Sciatic nerve (tissue), 2 donors: Measurements from ENCODE around the gene CLEC17A. TPM values are rescaled to one million over a fixed set of nuclear protein-coding genes. Genes with fewer than 3 reads are reported as not detected.
"Not testable (repeated sequence)": the region's sequence is repeated elsewhere in the genome, so short reads cannot be mapped to it uniquely, and the experiment has no call there.

ENCODE experiments used
- ATAC-seq: fragments of 200-7000 bp; cut with Tn5 transposase; one replicate; pipeline ENCODE4 v1.9.1; 2020; ENCODE audit warnings: mild to moderate bottlenecking, moderate library complexity
- DNase-seq: peaks from one replicate; pipeline ENCODE4 v3.0.0-alpha.2; 2020; ENCODE audit warnings: low spot score
- intact Hi-C: fragments of 100-400 bp; cut with DNase I; formaldehyde crosslinking; loops from one replicate; pipeline ENCODE4 v1.14.2; 2022
- total RNA-seq: library from RNA; stranded (reverse); fragmentation: NEBNext Ultra II Directional; extraction: Animal tissue kit (Norgen Biotek cat#: 25700); gene quantifications from one replicate; pipeline ENCODE4 v1.2.1, GENCODE V29; 2021
- donor health status: DM: no; HTN: no; CAD: no.
- donor health status: DM: no; HTN: no; CAD: no.

Gene CLEC17A
- total RNA-seq, 1 donor from 2014 or later = 0.76 TPM

DNA sequence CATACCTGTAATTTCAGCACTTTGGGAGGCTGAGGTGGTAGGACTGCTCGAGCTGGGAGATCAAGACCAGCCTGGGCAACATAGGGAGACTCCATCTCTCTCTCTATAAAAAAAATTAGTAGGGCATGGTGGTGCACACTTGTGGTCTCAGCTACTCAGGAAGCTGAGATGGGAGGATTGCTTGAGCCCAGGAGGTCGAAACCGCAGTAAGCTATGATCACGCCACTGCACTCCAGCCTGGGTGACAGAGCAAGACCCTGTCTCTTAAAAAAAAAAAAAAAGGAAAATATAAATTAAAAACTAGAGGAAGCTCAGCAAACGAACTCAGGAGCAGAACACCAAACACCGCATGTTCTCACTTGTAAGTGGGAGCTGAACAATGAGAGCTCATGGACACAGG is 41.6 kb downstream of the CLEC17A start:
- intact Hi-C loops, DNase-seq, ATAC-seq: not testable (repeated sequence)

DNA sequence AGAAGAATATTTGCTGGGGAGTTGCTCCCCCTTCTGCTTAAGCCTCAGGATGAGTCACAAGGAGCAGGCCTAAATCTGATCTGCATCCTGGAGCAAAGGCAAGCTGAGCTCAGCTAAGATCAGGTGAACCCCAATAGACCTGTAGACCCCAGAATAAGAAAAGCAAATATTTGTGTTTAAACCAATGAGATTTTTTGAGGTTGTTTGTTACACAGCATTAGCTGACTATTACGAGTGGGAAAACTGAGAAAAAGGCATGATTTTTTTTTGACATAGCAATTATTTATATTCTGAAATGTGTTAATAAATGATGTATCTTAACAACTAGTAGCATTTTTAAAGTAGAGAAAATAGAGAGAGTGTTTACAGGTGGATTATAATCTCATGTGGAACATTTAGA is 46.7 kb downstream of the CLEC17A start:
- intact Hi-C loops = no loop called here
- DNase-seq (no peak), ATAC-seq (no peak)

DNA sequence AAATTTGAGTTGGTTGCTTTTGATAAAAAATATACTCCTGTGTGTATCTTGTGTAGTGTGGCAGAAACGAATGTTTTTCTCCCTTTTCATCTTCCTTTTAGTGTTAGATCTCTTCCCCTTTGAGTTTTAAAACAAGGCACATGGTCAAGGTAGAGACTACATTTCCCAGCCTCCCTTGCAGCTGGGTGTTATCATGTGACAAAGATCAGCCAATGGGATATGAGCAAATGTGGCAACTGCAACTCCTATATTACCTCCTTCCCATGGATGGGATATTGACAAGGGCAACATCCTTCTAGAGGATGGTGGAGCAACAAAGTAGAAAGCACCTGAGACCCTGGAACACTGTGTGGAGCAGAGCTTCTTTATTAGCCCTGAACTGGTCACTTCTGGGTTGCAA is 49.4 kb downstream of the CLEC17A start:
- intact Hi-C loops = no loop called here
- ATAC-seq (no peak), DNase-seq (no peak)

DNA sequence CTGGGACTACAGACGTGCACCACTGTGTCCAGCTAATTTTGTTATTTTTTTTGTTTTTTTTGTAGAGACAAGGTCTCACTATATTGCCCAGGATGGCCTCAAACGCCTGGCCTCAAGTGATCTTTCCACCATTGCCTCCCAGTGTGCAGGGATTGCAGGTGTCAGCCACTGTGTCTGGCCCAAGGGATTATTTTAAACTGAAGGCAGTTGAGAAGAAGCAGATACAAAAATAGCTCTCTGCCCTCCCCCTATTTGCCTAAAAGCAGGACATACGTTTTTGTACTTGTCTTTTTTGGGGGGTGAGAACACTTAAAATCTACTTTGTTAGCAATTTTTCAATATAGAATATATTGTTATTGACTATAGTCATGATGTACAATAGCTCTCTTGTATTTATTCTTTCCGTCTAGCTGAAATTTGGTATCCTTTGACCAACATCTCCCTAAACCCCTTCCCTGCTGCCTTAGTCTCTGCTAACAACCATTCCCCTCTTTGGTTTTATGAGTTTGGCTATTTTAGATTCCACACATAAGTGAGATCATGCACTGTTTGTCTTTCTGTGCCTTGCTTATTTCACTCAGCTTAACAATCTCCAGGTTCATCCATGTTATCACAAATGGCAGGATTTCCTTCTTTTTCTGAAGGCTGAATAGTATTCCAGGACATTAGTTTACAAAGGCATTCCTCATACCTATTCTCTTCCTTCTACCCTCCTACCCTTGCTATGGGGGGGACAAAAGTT is 56.8 kb downstream of the CLEC17A start:
- intact Hi-C loops = no loop called here
- DNase-seq (no peak), ATAC-seq (no peak)

DNA sequence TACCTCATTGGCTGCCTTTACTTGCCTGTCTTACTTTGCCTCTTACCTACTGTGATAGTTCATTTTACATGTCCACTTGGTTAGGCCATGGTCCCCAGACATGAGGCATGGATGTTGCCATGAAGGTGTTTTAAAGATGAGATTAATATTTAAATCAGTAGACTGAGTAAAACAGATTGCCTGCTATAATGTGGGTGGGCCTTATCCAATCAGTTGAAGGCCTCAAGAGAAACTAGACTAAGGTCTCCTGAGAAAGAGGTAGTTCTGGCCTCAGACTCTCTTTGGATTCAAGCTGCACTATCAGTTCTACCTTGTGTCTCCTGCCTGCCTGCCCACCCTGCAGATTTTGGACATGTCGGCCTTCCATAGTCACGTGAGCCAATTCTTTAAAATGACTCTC is 65.6 kb downstream of the CLEC17A start:
- ATAC-seq = no peak
- intact Hi-C loops = no loop called here

DNA sequence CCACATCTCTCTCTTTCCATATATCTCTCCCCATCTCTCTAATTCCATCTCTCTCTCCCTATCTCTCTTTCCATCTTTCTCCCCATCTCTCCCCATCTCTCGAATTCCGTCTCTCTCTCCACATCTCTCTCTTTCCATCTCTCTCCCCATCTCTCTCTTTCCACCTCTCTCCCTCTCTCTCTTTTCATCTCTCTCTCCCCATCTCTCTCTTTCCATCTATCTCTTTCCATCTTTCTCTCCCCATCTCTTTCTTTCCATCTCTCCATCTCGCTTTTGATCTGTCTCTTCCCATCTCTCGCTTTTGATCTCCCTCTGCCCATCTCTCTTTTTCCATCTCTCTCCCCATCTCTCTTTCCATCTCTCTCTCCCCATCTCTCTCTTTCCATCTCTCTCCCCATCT is 66.1 kb downstream of the CLEC17A start:
- ATAC-seq (no peak), DNase-seq (no peak)
- intact Hi-C loops = no loop called here

More for the DNA sequence above, 65.6 kb downstream of the CLEC17A start:
- DNase-seq = no peak

DNA sequence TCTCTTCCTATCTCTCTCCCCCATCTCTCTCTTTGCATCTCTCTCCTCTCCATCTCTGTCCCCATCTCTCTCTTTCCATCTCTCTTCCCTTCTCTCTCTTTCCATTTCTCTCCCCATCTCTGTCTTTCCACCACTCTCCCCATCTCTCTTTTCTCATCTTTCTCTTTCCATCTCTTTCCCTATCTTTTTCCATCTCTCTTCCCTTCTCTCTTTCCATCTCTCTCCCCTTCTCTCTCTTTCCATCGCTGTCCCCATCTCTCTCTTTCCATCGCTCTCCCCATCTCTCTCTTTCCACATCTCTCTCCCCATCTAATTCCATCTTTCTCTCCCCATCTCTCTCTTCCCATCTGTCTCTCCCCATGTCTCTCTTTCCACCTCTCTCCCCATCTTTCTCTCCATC is 67.3 kb downstream of the CLEC17A start:
- intact Hi-C loops = no loop called here
- no peak for ATAC-seq
- no peak for DNase-seq

DNA sequence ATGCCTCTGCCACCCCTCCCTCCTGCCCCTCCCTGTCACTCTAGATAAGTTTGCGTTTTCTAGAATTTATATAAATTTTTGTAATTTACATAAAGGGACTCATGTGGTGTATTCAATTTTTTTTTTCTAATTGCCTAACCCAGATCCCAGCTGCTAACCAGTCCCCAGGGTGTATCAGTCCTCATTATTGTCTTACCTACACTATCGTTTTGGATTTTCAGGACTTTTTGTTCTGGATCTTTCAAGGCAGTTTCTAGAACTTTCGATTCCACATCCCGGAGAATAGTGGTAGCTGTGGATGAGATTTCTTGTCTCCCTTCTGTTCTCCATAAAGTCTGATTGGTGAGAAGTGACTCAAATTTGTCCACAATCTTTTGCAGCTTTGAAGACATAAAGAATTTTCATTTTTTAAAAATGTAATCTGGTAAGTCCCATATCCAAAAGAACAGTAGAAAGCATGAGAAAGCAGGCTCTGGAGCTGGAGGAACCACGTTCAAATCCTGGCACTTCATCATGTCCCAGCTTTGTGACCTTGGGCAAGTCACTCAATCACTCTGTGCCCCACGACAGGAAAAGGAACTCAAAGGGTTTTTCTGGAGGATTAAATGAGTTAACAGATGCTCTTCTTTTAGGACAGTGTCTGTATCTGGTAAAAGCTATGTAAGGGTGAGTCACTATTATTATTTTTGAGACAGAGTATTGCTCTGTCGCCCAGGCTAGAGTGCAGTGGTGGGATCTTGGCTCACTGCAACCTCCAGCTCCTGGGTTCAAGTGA is 72.1 kb downstream of the CLEC17A start:
- no peak for ATAC-seq
- DNase-seq = no peak
- intact Hi-C loops = loop anchor here (5.0 kb wide), 1 partner anchor 48 kb away; no protein-coding TSS in a partner anchor

DNA sequence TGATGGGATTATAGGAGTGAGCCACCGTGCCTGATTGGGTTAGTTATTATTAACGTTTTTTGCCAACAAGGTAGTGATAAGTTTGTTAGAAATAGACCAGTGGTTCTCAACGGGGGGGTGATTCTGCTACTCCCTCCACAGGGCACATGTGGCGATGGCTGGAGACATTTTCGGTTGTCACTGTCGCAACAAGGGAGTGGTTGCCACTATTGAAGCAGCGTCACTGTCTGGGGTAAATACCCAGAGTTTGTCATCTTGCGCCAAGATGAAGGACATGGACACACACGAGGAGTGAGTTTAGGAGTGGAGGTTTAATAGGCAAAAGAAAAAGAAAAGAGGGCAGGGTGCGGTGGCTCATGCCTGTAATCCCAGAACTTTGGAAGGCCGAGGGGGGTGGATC is 72.8 kb downstream of the CLEC17A start:
- intact Hi-C loops = loop anchor here (5.0 kb wide), 1 partner anchor 48 kb away; no protein-coding TSS in a partner anchor
- no peak for ATAC-seq
- no peak for DNase-seq

DNA sequence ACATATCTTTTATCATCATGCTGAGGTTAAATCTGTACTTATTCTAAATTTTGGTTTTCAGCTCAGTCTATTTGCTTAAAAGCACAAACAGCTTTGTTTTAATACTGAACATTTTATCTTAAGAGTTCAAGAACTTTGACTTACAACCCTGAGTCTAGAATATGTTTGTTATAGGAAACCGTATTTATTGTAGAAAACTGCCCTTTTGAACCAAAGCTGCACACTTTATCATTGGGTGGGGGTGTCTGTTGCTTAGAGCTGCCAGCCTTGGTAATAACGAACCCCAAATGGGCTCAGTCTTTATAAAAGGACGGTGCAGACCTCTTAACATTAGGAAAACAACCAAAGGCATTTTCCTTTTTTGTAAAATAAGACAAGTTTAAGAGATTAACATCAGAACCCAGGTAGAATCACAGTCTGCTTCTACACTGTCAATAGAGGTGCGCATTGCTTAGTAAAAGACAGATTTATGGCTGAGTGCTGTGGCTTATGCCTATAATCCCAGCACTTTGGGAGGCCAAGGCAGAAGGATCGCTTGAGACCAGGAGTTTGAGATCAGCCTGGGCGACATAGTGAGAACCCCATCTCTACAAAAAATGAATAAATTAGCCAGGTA is 77.1 kb downstream of the CLEC17A start:
- intact Hi-C loops = loop anchor here (5.0 kb wide), 1 partner anchor 53 kb away; no protein-coding TSS in a partner anchor
- ATAC-seq = no peak

DNA sequence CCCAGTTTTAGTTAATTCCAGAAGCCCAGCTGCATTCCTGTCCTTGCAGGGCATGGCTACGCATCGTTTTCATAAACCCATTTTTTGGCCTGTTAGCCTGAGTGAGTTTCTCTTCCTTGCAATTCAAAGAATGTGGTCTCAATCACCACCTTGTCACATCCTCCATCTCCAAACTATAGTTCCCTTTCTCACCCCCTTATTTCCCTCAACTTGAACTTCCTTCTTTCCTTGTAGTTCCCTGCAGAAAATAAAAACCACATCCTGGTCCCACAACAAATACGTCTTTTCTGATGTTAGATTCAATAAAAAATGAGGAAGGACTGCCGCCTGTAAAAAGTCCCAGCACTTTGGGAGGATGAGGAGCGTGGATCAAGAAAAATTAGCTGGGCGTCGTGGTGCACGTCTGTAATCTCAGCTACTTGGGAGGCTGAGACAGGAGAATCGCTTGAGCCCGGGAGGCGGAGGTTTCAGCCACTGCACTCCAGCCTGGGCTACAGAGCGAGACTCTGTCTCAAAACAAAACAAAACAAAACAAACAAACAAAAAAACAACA is 78.6 kb downstream of the CLEC17A start:
- no peak for DNase-seq
- ATAC-seq = peak; percentile 46
- intact Hi-C loops = no loop called here

More for the DNA sequence above, 77.1 kb downstream of the CLEC17A start:
- no peak for DNase-seq

Other genes with a start within 250 kb of the CLEC17A start
- 38.7 TPM for gene ADGRE5, start 201.6 kb upstream of the CLEC17A start, total RNA-seq
- 44.2 TPM for gene DDX39A, start 163.7 kb upstream of the CLEC17A start, total RNA-seq
- 116 TPM for gene PKN1, start 149.8 kb upstream of the CLEC17A start, total RNA-seq
- gene PTGER1, start 107.7 kb upstream of the CLEC17A start, total RNA-seq = 2.4 TPM
- gene GIPC1, start 87.0 kb upstream of the CLEC17A start, total RNA-seq = 50.2 TPM
- 86.0 TPM for gene DNAJB1, start 64.7 kb upstream of the CLEC17A start, total RNA-seq
- gene TECR, start 53.5 kb upstream of the CLEC17A start, total RNA-seq = 101 TPM
- gene NDUFB7, start 11.0 kb upstream of the CLEC17A start, total RNA-seq = 130 TPM
- 1.9 TPM for gene ADGRE3, start 91.8 kb downstream of the CLEC17A start, total RNA-seq
- 39.3 TPM for gene ZNF333, start 107.0 kb downstream of the CLEC17A start, total RNA-seq
- gene ADGRE2, start 195.5 kb downstream of the CLEC17A start, total RNA-seq = 4.9 TPM